ENCODE results near the gene HDAC9.

- TF ChIP-seq POLR2A (IDR thresholded peaks at IDR 0.05): no peak
- TF ChIP-seq CTCF (IDR thresholded peaks at IDR 0.05 in 4 of 5, conservative IDR thresholded peaks at IDR 0.05 in 1 of 5): no peak
These were observed 405.8 kb downstream of the HDAC9 start for GRCh38 chr7:18901351-18901750.
